Common myeloid progenitor, CD34-positive (primary cell): ENCODE data around the gene FOLR2.

Experiments used
- CTCF ChIA-PET: fragments of 350-600 bp; sonication (Branson Sonifier 250); formaldehyde crosslinking; loops from one replicate; lab custom pipeline; 2021; ENCODE audit warnings: antibody characterized with exemption; lab: Charles Lee
- POLR2A ChIA-PET: fragments of 350-600 bp; sonication (Branson Sonifier 250); formaldehyde crosslinking; loops from one replicate; lab custom pipeline; 2021; ENCODE audit warnings: antibody characterized with exemption; lab: Charles Lee
- DNase-seq, 3 donors: peaks; one replicate each; pipeline versions ENCODE4 v3.0.0 to v3.0.0-alpha.2; 2013
- H3K27ac ChIP-seq, 2 experiments: 1 replicate in 1 of 2; 2 replicates in 1 of 2; pipeline ENCODE4 v1.7.0; 2013; ENCODE audit warnings: inconsistent platforms in 2 of 2, low read length in 2 of 2, mild to moderate bottlenecking in 2 of 2, low read depth in 1 of 2, moderate library complexity in 1 of 2; ENCODE audit not compliant: severe bottlenecking in 2 of 2, insufficient read depth in 1 of 2, poor library complexity in 1 of 2
- H3K27me3 ChIP-seq, 5 experiments: replicated peaks in 2 of 5; 1 replicate in 3 of 5; 2 replicates in 2 of 5; pipeline versions ENCODE4 v1.6.1 to v1.7.0; 2013; ENCODE audit warnings: low read length in 4 of 5, mild to moderate bottlenecking in 2 of 5, moderate library complexity in 2 of 5, inconsistent platforms in 1 of 5; ENCODE audit not compliant: insufficient read depth in 5 of 5, control insufficient read depth in 4 of 5
- H3K36me3 ChIP-seq, 4 experiments: 1 replicate in 2 of 4; 2 replicates in 2 of 4; pipeline versions ENCODE4 v1.6.1 to v1.7.0; 2013; ENCODE audit warnings: low read length in 3 of 4, control low read depth in 1 of 4, mild to moderate bottlenecking in 1 of 4; ENCODE audit not compliant: control insufficient read depth in 4 of 4, insufficient read depth in 4 of 4
- H3K4me1 ChIP-seq, 4 experiments: 1 replicate in 3 of 4; 2 replicates in 1 of 4; pipeline versions ENCODE4 v1.6.1 to v1.7.1; 2013; ENCODE audit warnings: low read length in 3 of 4, mild to moderate bottlenecking in 3 of 4, control low read depth in 1 of 4, inconsistent platforms in 1 of 4, moderate library complexity in 1 of 4; ENCODE audit not compliant: control insufficient read depth in 4 of 4, insufficient read depth in 4 of 4; ENCODE audit errors: control extremely low read depth in 1 of 4
- H3K4me3 ChIP-seq, 7 experiments: 1 replicate in 4 of 7; 2 replicates in 3 of 7; pipeline versions ENCODE4 v1.5.1 to v1.7.0; 2013; ENCODE audit warnings: mild to moderate bottlenecking in 7 of 7, low read length in 6 of 7, moderate library complexity in 6 of 7, inconsistent platforms in 2 of 7, low read depth in 2 of 7, control low read depth in 1 of 7; ENCODE audit not compliant: insufficient read depth in 4 of 7, control insufficient read depth in 1 of 7; ENCODE audit errors: extremely low read depth in 1 of 7
- H3K9me3 ChIP-seq, 5 experiments: 1 replicate in 4 of 5; 2 replicates in 1 of 5; pipeline versions ENCODE4 v1.6.1 to v1.7.1; 2013; ENCODE audit warnings: low read length in 4 of 5, mild to moderate bottlenecking in 2 of 5, inconsistent platforms in 1 of 5, low read depth in 1 of 5, moderate library complexity in 1 of 5; ENCODE audit not compliant: control insufficient read depth in 4 of 5, insufficient read depth in 2 of 5; ENCODE audit errors: control extremely low read depth in 1 of 5
- WGBS: methylation state at CpG from one replicate; pipeline ENCODE4 v1.1.5; 2013; ENCODE audit not compliant: insufficient coverage; 5-methylcytosine and 5-hydroxymethylcytosine counted together

The FOLR2 gene

GRCh38 chr11:72245263-72245816, 28.7 kb downstream of the FOLR2 start:
- POLR2A ChIA-PET, result no interaction called here
- no peak for DNase-seq
- Histone ChIP-seq H3K4me1 (peaks cover 0 to 14% (median 7%) of the 10 kb centered on the region in 4 experiments), H3K9me3 (peaks cover 0 to 6% (median 0%) of the 10 kb centered on the region in 5 experiments), H3K27ac (no peak overlapping the region), H3K36me3 (no peaks in the 10 kb centered on the region), H3K4me3 (no peak overlapping the region), H3K27me3 (peaks cover 12 to 88% (median 46%) of the 10 kb centered on the region in 5 experiments)
- CTCF ChIA-PET, result interaction anchor here (1.4 kb wide), 1 partner anchor 11 kb away, joined by 4 read pairs; no protein-coding TSS in a partner anchor
- WGBS, result 22% methylated on average over 15 of the region's 19 CpGs

GRCh38 chr11:72247584-72247983, 31.0 kb downstream of the FOLR2 start:
- Histone ChIP-seq H3K27me3 (peaks cover 12 to 73% (median 42%) of the 10 kb centered on the region in 5 experiments), H3K36me3 (no peaks in the 10 kb centered on the region)
- no peak for DNase-seq

DNA sequence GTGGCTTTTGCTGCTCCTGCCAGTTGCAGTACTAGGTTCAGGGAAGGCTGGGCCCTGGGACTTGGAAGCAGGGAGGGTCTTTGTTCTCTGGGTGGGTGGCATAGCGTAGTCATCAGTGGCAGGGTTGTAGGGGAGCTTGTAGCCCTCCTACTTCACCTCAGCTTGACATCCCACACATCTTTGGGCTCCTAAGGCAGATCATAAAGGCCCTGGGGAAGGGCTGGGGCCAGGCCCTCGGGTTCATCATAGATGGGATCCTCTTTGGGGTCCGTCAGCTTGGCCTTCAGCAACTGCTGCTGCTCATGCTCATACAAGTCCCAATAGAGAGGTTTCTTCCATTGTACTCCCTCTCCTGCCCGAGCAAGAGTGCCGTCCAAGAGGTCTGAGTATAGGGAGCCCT, 33.4 kb downstream of the FOLR2 start:
- no peak for DNase-seq
- H3K4me3 ChIP-seq, result no peak overlapping the region
- peaks cover 0 to 10% (median 3%) of the 10 kb centered on the region in 5 experiments for H3K9me3 ChIP-seq
- no peak overlapping the region for H3K27ac ChIP-seq
- no peaks in the 10 kb centered on the region for H3K4me1 ChIP-seq
- WGBS, result 100% methylated on average over 3 of the region's 5 CpGs
- H3K36me3 ChIP-seq, result no peaks in the 10 kb centered on the region
- ChIA-PET POLR2A (no interaction called here), CTCF (interaction anchor here (1.1 kb wide), 1 partner anchor 21 kb away, joined by 3 read pairs; no protein-coding TSS in a partner anchor)
- H3K27me3 ChIP-seq, result peaks cover 13 to 50% (median 30%) of the 10 kb centered on the region in 5 experiments

More at GRCh38 chr11:72247584-72247983, 31.0 kb downstream of the FOLR2 start:
- POLR2A ChIA-PET, result no interaction called here
- Histone ChIP-seq H3K4me3 (no peak overlapping the region), H3K27ac (no peak overlapping the region), H3K9me3 (peaks cover 0 to 6% (median 0%) of the 10 kb centered on the region in 5 experiments), H3K4me1 (peaks cover 0 to 8% (median 0%) of the 10 kb centered on the region in 4 experiments)
- CTCF ChIA-PET, result no interaction called here
- 45% methylated on average over 2 of the region's 2 CpGs for WGBS

DNA sequence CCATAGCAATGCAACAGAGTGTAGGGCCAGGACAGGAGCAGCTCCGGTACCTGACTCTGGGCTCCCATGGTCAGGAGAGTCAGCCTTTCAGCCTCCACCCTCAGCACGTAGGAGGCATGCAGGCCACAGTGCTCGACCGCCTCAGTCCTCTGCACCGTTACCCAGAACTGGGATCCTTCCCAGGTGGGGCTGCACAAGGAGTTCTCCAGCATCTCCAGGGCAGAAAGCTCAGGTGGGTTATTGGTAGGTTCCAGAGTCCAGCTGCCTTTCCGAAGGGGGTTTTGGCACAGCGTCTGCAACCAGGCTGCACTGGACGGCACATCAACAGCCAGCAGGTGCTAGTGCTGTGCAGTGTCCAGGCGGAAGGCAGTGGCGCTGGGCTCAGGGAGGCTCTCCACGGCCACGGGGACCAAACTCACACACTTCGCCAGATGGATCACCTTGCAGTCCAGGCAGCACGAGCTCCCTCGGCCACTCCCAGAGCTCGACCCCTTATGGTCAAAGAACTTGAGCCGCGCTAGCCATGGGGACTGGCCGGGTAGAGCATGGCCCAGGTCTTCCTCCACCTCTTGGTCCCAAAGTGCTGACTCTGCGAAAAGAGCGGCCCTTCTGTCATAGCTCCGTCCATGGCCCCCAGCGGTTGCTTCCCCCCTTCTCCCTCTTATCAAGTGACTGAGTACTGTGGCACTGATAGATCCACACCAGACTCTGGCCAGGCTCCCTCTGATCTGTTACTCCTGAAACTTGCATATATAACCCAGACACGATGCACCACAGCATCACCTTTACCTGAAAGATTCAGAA, 34.3 kb downstream of the FOLR2 start:
- WGBS, result 94% methylated on average over 24 of the region's 24 CpGs
- no peak for DNase-seq
- ChIA-PET POLR2A (no interaction called here), CTCF (interaction anchor here (0.7 to 1.1 kb wide), 2 partner anchors 12 to 22 kb away, joined by 3 read pairs; no protein-coding TSS in a partner anchor)
- Histone ChIP-seq H3K27me3 (peaks cover 9 to 41% (median 24%) of the 10 kb centered on the region in 5 experiments), H3K9me3 (peaks cover 0 to 10% (median 3%) of the 10 kb centered on the region in 5 experiments), H3K27ac (no peak overlapping the region), H3K4me3 (no peak overlapping the region), H3K4me1 (no peaks in the 10 kb centered on the region), H3K36me3 (no peaks in the 10 kb centered on the region)

DNA sequence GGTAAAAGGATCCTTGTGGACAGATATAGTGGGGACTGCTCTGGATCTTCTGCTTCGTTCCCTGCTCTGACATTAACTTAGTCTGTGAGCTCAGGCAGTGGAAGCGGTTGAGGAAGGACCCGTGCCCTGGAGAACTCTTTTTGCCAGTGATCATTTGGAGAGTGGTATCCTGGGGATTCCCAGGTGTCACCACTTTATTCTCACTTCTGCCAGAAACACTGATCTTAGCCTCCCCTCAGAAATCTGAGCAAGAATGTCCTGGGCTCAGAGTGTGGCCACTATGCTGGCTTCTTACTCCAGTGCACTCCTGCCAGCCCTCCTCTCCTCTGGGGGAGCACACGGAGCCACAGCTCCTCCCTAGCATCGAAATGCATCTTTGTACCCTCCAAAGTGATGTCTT, 35.0 kb downstream of the FOLR2 start:
- Histone ChIP-seq H3K27me3 (peaks cover 4 to 34% (median 18%) of the 10 kb centered on the region in 5 experiments), H3K27ac (no peak overlapping the region), H3K9me3 (peaks cover 0 to 10% (median 3%) of the 10 kb centered on the region in 5 experiments), H3K4me3 (no peak overlapping the region), H3K4me1 (no peaks in the 10 kb centered on the region), H3K36me3 (no peaks in the 10 kb centered on the region)
- WGBS, result 100% methylated on average over 5 of the region's 5 CpGs
- DNase-seq, result no peak
- ChIA-PET POLR2A (no interaction called here), CTCF (interaction anchor here (0.7 kb wide), 1 partner anchor 12 kb away, joined by 3 read pairs; no protein-coding TSS in a partner anchor)

- H3K36me3 ChIP-seq, result no peaks in the 10 kb centered on the region
- no peak for DNase-seq
- H3K27me3 ChIP-seq, result peaks cover 0 to 16% (median 5%) of the 10 kb centered on the region in 5 experiments
- H3K9me3 ChIP-seq, result peaks cover 0 to 10% (median 3%) of the 10 kb centered on the region in 5 experiments
- H3K4me3 ChIP-seq, result no peak overlapping the region
- no peak overlapping the region for H3K27ac ChIP-seq
- CTCF ChIA-PET, result no interaction called here
- no peaks in the 10 kb centered on the region for H3K4me1 ChIP-seq
- POLR2A ChIA-PET, result interaction anchor here (0.6 kb wide), 1 partner anchor 79 kb away, joined by 4 read pairs; no protein-coding TSS in a partner anchor
- WGBS, result 100% methylated on average over 3 of the region's 3 CpGs
Measured at GRCh38 chr11:72253392-72253791, 36.8 kb downstream of the FOLR2 start.
